HepG2 (cell line): ENCODE data around the gene CD300LF. TPM values are rescaled to one million over a fixed set of nuclear protein-coding genes. Genes with fewer than 3 reads are reported as not detected.

ENCODE experiments used
- AGO2 ChIP-seq: fragments of 200-400 bp; formaldehyde crosslinking; optimal IDR thresholded peaks from 2 replicates; pipeline ENCODE3; 2017; ENCODE audit warnings: mild to moderate bottlenecking, low read depth, low read length, moderate library complexity
- ESRRA ChIP-seq: sonication (generic); formaldehyde crosslinking; IDR thresholded peaks from 2 replicates; pipeline ENCODE4 v1.5.1; 2020; ENCODE audit warnings: mild to moderate bottlenecking, low read depth, missing genetic modification reagents
- HMGXB3 ChIP-seq: sonication (generic); formaldehyde crosslinking; IDR thresholded peaks from 2 replicates; pipeline ENCODE4 v1.4.0; 2020; ENCODE audit warnings: missing genetic modification reagents, borderline replicate concordance
- HNF4A ChIP-seq: sonication (generic); formaldehyde crosslinking; IDR thresholded peaks from 2 replicates; pipeline ENCODE4 v1.4.0; 2020; ENCODE audit warnings: missing genetic modification reagents
- PAXIP1 ChIP-seq: sonication (generic); formaldehyde crosslinking; conservative IDR thresholded peaks from 2 replicates; pipeline ENCODE4 v1.4.0; 2020; ENCODE audit warnings: mild to moderate bottlenecking, missing genetic modification reagents, moderate library complexity
- POGK ChIP-seq: sonication (generic); formaldehyde crosslinking; conservative IDR thresholded peaks from 2 replicates; pipeline ENCODE4 v1.8.0; 2022; ENCODE audit warnings: mild to moderate bottlenecking, moderate library complexity, missing genetic modification reagents
- PTBP1 ChIP-seq: fragments of 200-400 bp; formaldehyde crosslinking; IDR thresholded peaks from 2 replicates; pipeline ENCODE4 v1.6.1; 2018; ENCODE audit warnings: low read length, low read depth; ENCODE audit not compliant: poor library complexity, severe bottlenecking
- RCOR2 ChIP-seq: IDR thresholded peaks from 2 replicates; pipeline ENCODE4 v1.6.1; 2016; ENCODE audit warnings: missing biosample characterization, missing genetic modification reagents
- SP4 ChIP-seq: sonication (generic); formaldehyde crosslinking; IDR thresholded peaks from 2 replicates; pipeline ENCODE4 v1.8.1; 2023; ENCODE audit warnings: mild to moderate bottlenecking, missing genetic modification reagents
- UBTF ChIP-seq: sonication (generic); formaldehyde crosslinking; IDR thresholded peaks from 2 replicates; pipeline ENCODE4 v1.4.0; 2020; ENCODE audit warnings: mild to moderate bottlenecking, missing genetic modification reagents
- ZBTB25 ChIP-seq: IDR thresholded peaks from 2 replicates; pipeline ENCODE4 v1.6.1; 2018; ENCODE audit warnings: missing genetic modification reagents
- ZFP82 ChIP-seq: sonication (generic); formaldehyde crosslinking; IDR thresholded peaks from 2 replicates; pipeline ENCODE4 v1.5.1; 2020; ENCODE audit warnings: mild to moderate bottlenecking, missing genetic modification reagents, borderline replicate concordance
- ZNF501 ChIP-seq: sonication (generic); formaldehyde crosslinking; IDR thresholded peaks from 2 replicates; pipeline ENCODE4 v1.5.1; 2020; ENCODE audit warnings: mild to moderate bottlenecking, moderate library complexity, missing genetic modification reagents
- ZNF629 ChIP-seq: sonication (generic); formaldehyde crosslinking; conservative IDR thresholded peaks from 2 replicates; pipeline ENCODE4 v1.5.0; 2020; ENCODE audit warnings: missing genetic modification reagents
- polyA plus RNA-seq, 8 experiments: library from polyadenylated mRNA; depleted of rRNA in 3 of 8; stranded (reverse) in 7 of 8; unstranded in 1 of 8; fragments of >200 nt; fragmentation: Illumina TruSeq in 4 of 8; extraction: Trizol in 4 of 8; gene quantifications; 2 replicates each; pipeline versions ENCODE4 v1.2.1 to v1.2.3, GENCODE V29; 2011 to 2016; ENCODE audit warnings: low read depth in 4 of 8, missing spikeins in 1 of 8, mixed read lengths in 1 of 8; ENCODE audit not compliant: insufficient read depth in 1 of 8
- total RNA-seq, 5 experiments: library from RNA; depleted of rRNA; stranded (reverse); fragments of >200 nt; fragmentation: Illumina TruSeq; extraction: Trizol; gene quantifications; 2 replicates each; pipeline ENCODE4 v1.2.3, GENCODE V29; 2016; ENCODE audit warnings: low read depth in 1 of 5

The CD300LF gene
- total and polyA plus RNA-seq, 2 of the 13 experiments (the other 11 are each of a cell fraction or from before 2014, with no cell fraction given), result not detected

- TF ChIP-seq UBTF (CRISPR knock-in tag) (no peak), RCOR2 (CRISPR knock-in tag) (no peak), PAXIP1 (CRISPR knock-in tag) (no peak; the same call in none of the 2 replicates), PTBP1 (no peak), ZNF629 (CRISPR knock-in tag) (no peak), ZNF501 (CRISPR knock-in tag) (0 out of 2 replicates have a peak, but pooled peaks have one; percentile 14), ZBTB25 (CRISPR knock-in tag) (no peak), AGO2 (no peak), POGK (peak; percentile 98), ZFP82 (no peak), ESRRA (CRISPR knock-in tag) (no peak), SP4 (CRISPR knock-in tag) (no peak), HMGXB3 (CRISPR knock-in tag) (no peak), HNF4A (peak; percentile 59)
These were observed 40.2 kb upstream of the CD300LF start (continued) for GRCh38 chr17:74752822-74753401.
